DOHH2 (cell line): Measurements from ENCODE around the gene CORO1C.

Source experiments
- CTCF ChIP-seq: fragments of 200-600 bp; sonication (generic); IDR thresholded peaks from one replicate; pipeline ENCODE4 v1.5.1; 2014; ENCODE audit warnings: antibody characterized with exemption, mild to moderate bottlenecking, low read depth, low read length; ENCODE audit not compliant: poor library complexity, severe bottlenecking
- EZH2phosphoT487 ChIP-seq: fragments of 200-600 bp; sonication (generic); IDR thresholded peaks from 2 replicates; pipeline ENCODE4 v1.6.1; 2017; ENCODE audit warnings: borderline replicate concordance, mild to moderate bottlenecking, antibody characterized with exemption, low read length, moderate library complexity, mixed read lengths

GRCh38 chr12:108616941-108617858 is 114.1 kb downstream of the CORO1C start:
- TF ChIP-seq CTCF (no peak), EZH2phosphoT487 (no peak)
